ENCODE data around the gene SYNE4. TPM values are rescaled to one million over a fixed set of nuclear protein-coding genes. Genes with fewer than 3 reads are reported as not detected.
"Not testable (repeated sequence)": the region's sequence is repeated elsewhere in the genome, so short reads cannot be mapped to it uniquely, and the experiment has no call there.

The SYNE4 gene
- total RNA-seq, 3 donors from 2014 or later (not counting 1 experiment from before 2014, with no cell fraction given): 0.41 to 2.6 (median 1.5) TPM

- Mint-ChIP-seq H3K4me1 (peaks cover 7 to 8% of the 10 kb centered on the region in 2 donors), H3K36me3 (no peaks in the 10 kb centered on the region), H3K27me3 (ENCODE audit: low read depth in 2 of 2) (peaks cover 12 to 16% of the 10 kb centered on the region in 2 donors), H3K27ac (no peak overlapping the region), H3K4me3 (peak overlapping the region; percentile 25), H3K9me3 (no peaks in the 10 kb centered on the region)
- no peak overlapping the region for H3K4me3 ChIP-seq (ENCODE audit: low read length)
- H3K36me3 ChIP-seq (ENCODE audit: control insufficient read depth, insufficient read depth, low read length): no peaks in the 10 kb centered on the region
- no peak overlapping the region for H3K27ac ChIP-seq (ENCODE audit: low read length)
- DNase-seq (no peak), ATAC-seq (no peak)
- H3K9me3 ChIP-seq (ENCODE audit: control insufficient read depth, insufficient read depth, low read length): no peaks in the 10 kb centered on the region
- peaks cover 25% of the 10 kb centered on the region for H3K4me1 ChIP-seq (ENCODE audit: control insufficient read depth, insufficient read depth, low read length)
- WGBS (ENCODE audit: insufficient coverage): 46% methylated on average over 18 of the region's 20 CpGs
- TF ChIP-seq CTCF (IDR thresholded peaks at IDR 0.05): no peak
- peaks cover 2% of the 10 kb centered on the region for H3K27me3 ChIP-seq (ENCODE audit: control insufficient read depth, insufficient read depth, low read length)
- intact Hi-C loops (cut with micrococcal nuclease): no loop called here
Observed at GRCh38 chr19:35959968-35960320, 48.7 kb downstream of the SYNE4 start.

GRCh38 chr19:35959040-35959967 is 49.3 kb downstream of the SYNE4 start:
- H3K4me3 ChIP-seq (ENCODE audit: low read length): peak overlapping the region; percentile 17
- 12% methylated on average over 97 of the region's 97 CpGs for WGBS (ENCODE audit: insufficient coverage)

GRCh38 chr19:35958660-35959039 is 50.0 kb downstream of the SYNE4 start:
- Mint-ChIP-seq H3K4me3 (peak overlapping the region; percentile 79), H3K36me3 (no peaks in the 10 kb centered on the region), H3K27ac (no peak overlapping the region), H3K4me1 (peaks cover 13 to 17% of the 10 kb centered on the region in 2 donors), H3K9me3 (no peaks in the 10 kb centered on the region), H3K27me3 (ENCODE audit: low read depth in 2 of 2) (peaks cover 12 to 15% of the 10 kb centered on the region in 2 donors)
- Histone ChIP-seq H3K9me3 (ENCODE audit: control insufficient read depth, insufficient read depth, low read length) (no peaks in the 10 kb centered on the region), H3K27me3 (ENCODE audit: control insufficient read depth, insufficient read depth, low read length) (peaks cover 2% of the 10 kb centered on the region), H3K4me1 (ENCODE audit: control insufficient read depth, insufficient read depth, low read length) (peaks cover 38% of the 10 kb centered on the region), H3K4me3 (ENCODE audit: low read length) (no peak overlapping the region), H3K27ac (ENCODE audit: low read length) (no peak overlapping the region), H3K36me3 (ENCODE audit: control insufficient read depth, insufficient read depth, low read length) (no peaks in the 10 kb centered on the region)
- TF ChIP-seq CTCF (IDR thresholded peaks at IDR 0.05): no peak
- DNase-seq: no peak
- ATAC-seq: no peak
- intact Hi-C loops (cut with micrococcal nuclease): no loop called here
- WGBS (ENCODE audit: insufficient coverage): 36% methylated on average over 15 of the region's 15 CpGs

More at GRCh38 chr19:35959040-35959967, 49.3 kb downstream of the SYNE4 start:
- Mint-ChIP-seq H3K27ac (no peak overlapping the region), H3K4me1 (peaks cover 7 to 10% of the 10 kb centered on the region in 2 donors), H3K9me3 (no peaks in the 10 kb centered on the region), H3K27me3 (ENCODE audit: low read depth in 2 of 2) (peaks cover 12 to 16% of the 10 kb centered on the region in 2 donors), H3K4me3 (peak overlapping the region; percentile 52), H3K36me3 (no peaks in the 10 kb centered on the region)
- H3K4me1 ChIP-seq (ENCODE audit: control insufficient read depth, insufficient read depth, low read length): peaks cover 31% of the 10 kb centered on the region
- intact Hi-C loops (cut with micrococcal nuclease): no loop called here
- peaks cover 2% of the 10 kb centered on the region for H3K27me3 ChIP-seq (ENCODE audit: control insufficient read depth, insufficient read depth, low read length)
- peak; percentile 96 to 97 (median 96) for ATAC-seq
- no peaks in the 10 kb centered on the region for H3K36me3 ChIP-seq (ENCODE audit: control insufficient read depth, insufficient read depth, low read length)
- H3K9me3 ChIP-seq (ENCODE audit: control insufficient read depth, insufficient read depth, low read length): no peaks in the 10 kb centered on the region
- DNase-seq: peak; percentile 59 to 94
- H3K27ac ChIP-seq (ENCODE audit: low read length): no peak overlapping the region
- peak; percentile 64 for TF ChIP-seq CTCF (IDR thresholded peaks at IDR 0.05)

GRCh38 chr19:35957411-35957810 is 51.2 kb downstream of the SYNE4 start:
- H3K27ac ChIP-seq (ENCODE audit: low read length); H3K36me3 ChIP-seq (ENCODE audit: control insufficient read depth, insufficient read depth, low read length); H3K27ac Mint-ChIP-seq; H3K36me3 Mint-ChIP-seq; H3K9me3 Mint-ChIP-seq; H3K9me3 ChIP-seq (ENCODE audit: control insufficient read depth, insufficient read depth, low read length); intact Hi-C loops (cut with micrococcal nuclease); ATAC-seq; H3K4me3 ChIP-seq (ENCODE audit: low read length); H3K27me3 ChIP-seq (ENCODE audit: control insufficient read depth, insufficient read depth, low read length); DNase-seq: not testable (repeated sequence)
- peak overlapping the region; percentile 35 for H3K4me3 Mint-ChIP-seq
- H3K4me1 Mint-ChIP-seq: peaks cover 22 to 28% of the 10 kb centered on the region in 2 donors
- WGBS (ENCODE audit: insufficient coverage): 91% methylated on average over 8 of the region's 8 CpGs
- peaks cover 12 to 13% of the 10 kb centered on the region in 2 donors for H3K27me3 Mint-ChIP-seq (ENCODE audit: low read depth in 2 of 2)
- H3K4me1 ChIP-seq (ENCODE audit: control insufficient read depth, insufficient read depth, low read length): peaks cover 50% of the 10 kb centered on the region

All from natural killer cell (primary cell).